Heart left ventricle (tissue), 16 donors: ENCODE results near the gene CLGN. TPM values are rescaled to one million over a fixed set of nuclear protein-coding genes. Genes with fewer than 3 reads are reported as not detected.

Experiments
- ATAC-seq, 4 donors: fragments of 200-7000 bp; cut with Tn5 transposase; one replicate each; pipeline ENCODE4 v1.9.1; 2020 to 2022; ENCODE audit warnings: moderate library complexity in 4 of 4, mild to moderate bottlenecking in 3 of 4, moderate number of reproducible peaks in 1 of 4
- DNase-seq, 5 donors: peaks; one replicate each; pipeline ENCODE4 v3.0.0-alpha.2; 2020
- H3K27ac ChIP-seq, 12 donors: fragments of 200-600 bp; sonication (generic) in 4 of 12; one replicate each; pipeline versions ENCODE4 v1.5.0 to v1.8.0; 2016 to 2022; ENCODE audit warnings: mild to moderate bottlenecking in 2 of 12
- H3K27me3 ChIP-seq, 9 donors: fragments of 200-600 bp; sonication (generic) in 2 of 9; one replicate each; pipeline versions ENCODE4 v1.5.1 to v1.8.0; 2016 to 2022; ENCODE audit warnings: mild to moderate bottlenecking in 3 of 9
- H3K36me3 ChIP-seq, 9 donors: fragments of 200-600 bp; sonication (generic) in 2 of 9; one replicate each; pipeline versions ENCODE4 v1.5.0 to v1.8.0; 2018 to 2022; ENCODE audit warnings: mild to moderate bottlenecking in 2 of 9
- H3K4me1 ChIP-seq, 12 donors: fragments of 200-600 bp; sonication (generic) in 4 of 12; one replicate each; pipeline versions ENCODE4 v1.5.0 to v1.8.0; 2016 to 2022; ENCODE audit warnings: mild to moderate bottlenecking in 3 of 12
- H3K4me3 ChIP-seq, 12 donors: fragments of 200-600 bp; sonication (generic) in 4 of 12; one replicate each; pipeline versions ENCODE4 v1.5.0 to v1.8.0; 2017 to 2022; ENCODE audit warnings: mild to moderate bottlenecking in 9 of 12, moderate library complexity in 4 of 12
- H3K9me3 ChIP-seq, 12 donors: fragments of 200-600 bp; sonication (generic) in 4 of 12; one replicate each; pipeline versions ENCODE4 v1.5.0 to v1.8.0; 2016 to 2022; ENCODE audit warnings: mild to moderate bottlenecking in 1 of 12
- CTCF ChIP-seq, 12 donors: fragments of 200-600 bp; sonication (generic) in 4 of 12; IDR thresholded peaks; one replicate each; pipeline versions ENCODE4 v1.5.0 to v1.8.0; 2018 to 2022; ENCODE audit warnings: antibody characterized with exemption in 12 of 12, mild to moderate bottlenecking in 5 of 12
- POLR2A ChIP-seq, 2 donors: fragments of 450-650 bp; IDR thresholded peaks; one replicate each; pipeline ENCODE4 v1.6.1; 2017; ENCODE audit warnings: antibody characterized with exemption in 2 of 2, mild to moderate bottlenecking in 2 of 2, moderate library complexity in 2 of 2
- WGBS, 4 donors: extraction: QIAGEN DNeasy Blood & Tissue Kit in 2 of 4; methylation state at CpG; one replicate each; pipeline versions ENCODE4 v1.1.5 to v1.1.7; 2013 to 2018; 5-methylcytosine and 5-hydroxymethylcytosine counted together
- intact Hi-C, 10 donors: fragments of 100-400 bp; cut with DNase I; formaldehyde crosslinking; loops; one replicate each; pipeline versions ENCODE4 v1.11.1 to v1.14.2; 2022
- polyA plus RNA-seq, 2 donors: library from polyadenylated mRNA; stranded (reverse); fragments of 200-250 nt; gene quantifications; one replicate each; pipeline ENCODE4 v1.2.3, GENCODE V29; 2013
- total RNA-seq, 9 donors: library from RNA; depleted of rRNA in 2 of 9; stranded (reverse); fragments of >200 nt in 2 of 9; fragmentation: NEBNext Ultra II Directional in 3 of 9; extraction: Animal tissue kit (Norgen Biotek cat#: 25700) in 3 of 9; gene quantifications; one replicate each; pipeline versions ENCODE4 v1.1.0 to v1.2.4, GENCODE V29; 2016 to 2023
- donor health status: ischemic (EF 13 %, LVEDD 7.1; RV severe dilation, severe dysfunction).
- donor health status: healthy with polysubstance abuse.
- donor health status: DM: no; HTN: yes; CAD: no.
- donor health status: DM: no; HTN: no; CAD: no.
- donor health status: ischemic (EF 25% LVEDD 6.9; RV normal size, moderate dysfunction).
- donor health status: ischemic (EF 25% LVEDD 5.7; RV mildly dilated, moderate dysfunction).
- donor health status: healthy.
- donor health status: DM: yes; HTN: yes; CAD: no.
- donor health status: ischemic (EF 35%, LVEDD 5.7; RV mildly dilated, moderate dysfunction).
- donor health status: nonischemic (EF 11% LVEDD 7.7; RV severe dilation, severe dysfunction).
- donor health status: DM: yes; HTN: yes; CAD: no.
- donor health status: PGD.
- donor health status: ischemic (EF 29% LVEDD 5.4; RV normal size, mild dysfunction).
- donor health status: nonischemic (EF 23%, LVEDD 6.1; RV moderate dilation, normal function).

The CLGN gene
- total and polyA plus RNA-seq, 11 donors, result 29.0 to 86.4 (median 57.0) TPM

GRCh38 chr4:140466146-140466545 lies 38.7 kb upstream of the CLGN start:
- no peak for ATAC-seq
- Histone ChIP-seq H3K36me3 (no peaks in the 10 kb centered on the region), H3K9me3 (no peaks in the 10 kb centered on the region), H3K27ac (no peak overlapping the region), H3K4me3 (no peak overlapping the region), H3K4me1 (peaks cover 0 to 5% (median 0%) of the 10 kb centered on the region in 12 donors), H3K27me3 (peaks cover 0 to 11% (median 0%) of the 10 kb centered on the region in 9 donors)
- DNase-seq, result no peak
- TF ChIP-seq POLR2A (IDR thresholded peaks at IDR 0.05), result no peak
- no peak for TF ChIP-seq CTCF (IDR thresholded peaks at IDR 0.05)
- WGBS, 4 donors, result 0 to 61% (median 35%) methylated on average over 1 of the region's 1 CpG
- intact Hi-C loops, result no loop called here

- intact Hi-C loops, result no loop called here
- H3K27me3 ChIP-seq, result peaks cover 0 to 3% (median 0%) of the 10 kb centered on the region in 9 donors
- ATAC-seq (no peak), DNase-seq (no peak)
- no peak overlapping the region for H3K4me3 ChIP-seq
- no peak for TF ChIP-seq POLR2A (IDR thresholded peaks at IDR 0.05)
- no peak for TF ChIP-seq CTCF (IDR thresholded peaks at IDR 0.05)
- no peak overlapping the region for H3K27ac ChIP-seq
- no peaks in the 10 kb centered on the region for H3K9me3 ChIP-seq
- WGBS, 4 donors, result 34 to 62% (median 54%) methylated on average over 1 of the region's 1 CpG
- H3K36me3 ChIP-seq, result no peaks in the 10 kb centered on the region
- no peaks in the 10 kb centered on the region for H3K4me1 ChIP-seq
Measured at GRCh38 chr4:140463614-140464013, 36.2 kb upstream of the CLGN start.

- H3K36me3 ChIP-seq, result no peaks in the 10 kb centered on the region
- H3K27ac ChIP-seq, result no peak overlapping the region
- TF ChIP-seq CTCF (IDR thresholded peaks at IDR 0.05), result no peak
- no peak for TF ChIP-seq POLR2A (IDR thresholded peaks at IDR 0.05)
- H3K4me1 ChIP-seq, result no peaks in the 10 kb centered on the region
- no peaks in the 10 kb centered on the region for H3K9me3 ChIP-seq
- DNase-seq, result no peak
- H3K4me3 ChIP-seq, result no peak overlapping the region
- 55 to 68% (median 64%) methylated on average over 3 of the region's 3 CpGs for WGBS, 4 donors
- no peak for ATAC-seq
- peaks cover 0 to 3% (median 0%) of the 10 kb centered on the region in 9 donors for H3K27me3 ChIP-seq
- intact Hi-C loops, result no loop called here
Measured at GRCh38 chr4:140463182-140463581, 35.7 kb upstream of the CLGN start.

GRCh38 chr4:140450352-140450751 lies 22.9 kb upstream of the CLGN start:
- Histone ChIP-seq H3K36me3 (no peaks in the 10 kb centered on the region), H3K27ac (no peak overlapping the region), H3K4me1 (no peaks in the 10 kb centered on the region), H3K4me3 (no peak overlapping the region), H3K27me3 (peaks cover 0 to 8% (median 0%) of the 10 kb centered on the region in 9 donors), H3K9me3 (no peaks in the 10 kb centered on the region)
- WGBS, 4 donors, result 72 to 89% (median 80%) methylated on average over 3 of the region's 3 CpGs
- intact Hi-C loops, result no loop called here
- TF ChIP-seq CTCF (IDR thresholded peaks at IDR 0.05), result no peak
- TF ChIP-seq POLR2A (IDR thresholded peaks at IDR 0.05), result no peak
- DNase-seq (no peak), ATAC-seq (no peak)
